Amygdala (tissue), 56 donors: ENCODE measurements around the gene ASCC1.
A peak's percentile ranks its signal among the peaks of the same experiment; 100 is the strongest.

Experiments used
- DNase-seq, 56 donors: peaks; one replicate each; lab custom pipeline; 2025; lab: John Stamatoyannopoulos, UW

ASCC1 gene

GRCh38 chr10:72087969-72088888 lies 127.8 kb downstream of the ASCC1 start, which contains the start of gene SPOCK2:
TSS of gene SPOCK2 (minus strand) at chr10:72088551. CDS start at chr10:72088328, 223 bp downstream.
- peak in 35 of 56 donors; percentile 21 to 75 (median 47) for DNase-seq

DNA sequence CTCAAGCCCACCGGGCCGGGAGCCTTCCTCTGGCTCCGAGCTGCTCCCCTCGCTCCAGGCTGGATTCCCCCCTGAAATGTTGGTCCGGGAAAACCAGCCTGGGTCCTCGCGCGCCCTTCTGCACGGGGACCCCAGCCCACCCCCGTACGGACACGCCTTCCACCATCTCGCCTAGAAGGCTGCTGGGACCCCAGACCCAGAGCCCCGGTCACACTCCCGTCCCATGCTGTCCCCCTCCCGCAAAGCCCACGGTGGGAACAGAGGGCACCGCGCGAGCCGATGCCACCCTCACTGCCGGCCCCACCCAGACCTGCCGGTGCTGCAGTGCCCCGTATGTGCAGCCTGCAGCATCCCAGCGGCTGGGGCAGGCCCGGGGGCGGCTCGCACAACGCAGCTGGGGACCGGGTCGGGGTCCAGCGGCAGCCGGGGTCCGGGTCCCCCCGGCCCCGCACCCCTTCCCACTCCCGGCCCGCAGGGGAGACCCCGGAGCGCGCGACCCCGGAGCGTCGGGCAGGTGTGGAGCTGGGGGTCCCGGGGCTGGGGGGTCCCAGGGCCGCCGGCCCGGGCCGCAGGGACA lies 128.6 kb downstream of the ASCC1 start:
- DNase-seq: peak in 1 of 56 donors; percentile 23

- peak in 1 of 56 donors; percentile 31 for DNase-seq
Measured at GRCh38 chr10:72086466-72087391, 129.3 kb downstream of the ASCC1 start.

- DNase-seq: no peak
Measured at GRCh38 chr10:72085864-72086465, 130.1 kb downstream of the ASCC1 start.

DNA sequence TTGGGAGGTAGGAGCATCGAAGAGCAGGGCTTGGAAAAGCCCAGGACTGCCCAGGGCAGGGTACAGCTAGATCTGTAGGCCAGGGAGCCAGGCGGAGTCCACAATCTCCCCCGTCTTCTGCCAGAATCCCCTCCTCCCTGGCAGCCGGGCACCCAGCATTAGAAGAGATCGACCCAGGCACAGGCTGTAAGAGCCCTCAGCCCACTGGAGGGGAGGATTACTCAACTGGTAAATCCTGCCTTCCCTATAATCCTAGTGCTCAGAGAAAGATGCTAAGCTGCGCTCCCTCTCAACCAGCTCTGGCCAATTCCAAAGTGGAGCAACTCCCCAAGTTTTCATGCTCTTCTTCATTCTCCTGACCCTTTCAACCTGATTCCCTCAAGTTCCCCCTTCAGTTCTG lies 130.9 kb downstream of the ASCC1 start:
- DNase-seq: no peak

GRCh38 chr10:72083790-72084459 lies 132.2 kb downstream of the ASCC1 start:
- no peak for DNase-seq

GRCh38 chr10:72082856-72083789 lies 133.0 kb downstream of the ASCC1 start:
- DNase-seq: no peak

DNA sequence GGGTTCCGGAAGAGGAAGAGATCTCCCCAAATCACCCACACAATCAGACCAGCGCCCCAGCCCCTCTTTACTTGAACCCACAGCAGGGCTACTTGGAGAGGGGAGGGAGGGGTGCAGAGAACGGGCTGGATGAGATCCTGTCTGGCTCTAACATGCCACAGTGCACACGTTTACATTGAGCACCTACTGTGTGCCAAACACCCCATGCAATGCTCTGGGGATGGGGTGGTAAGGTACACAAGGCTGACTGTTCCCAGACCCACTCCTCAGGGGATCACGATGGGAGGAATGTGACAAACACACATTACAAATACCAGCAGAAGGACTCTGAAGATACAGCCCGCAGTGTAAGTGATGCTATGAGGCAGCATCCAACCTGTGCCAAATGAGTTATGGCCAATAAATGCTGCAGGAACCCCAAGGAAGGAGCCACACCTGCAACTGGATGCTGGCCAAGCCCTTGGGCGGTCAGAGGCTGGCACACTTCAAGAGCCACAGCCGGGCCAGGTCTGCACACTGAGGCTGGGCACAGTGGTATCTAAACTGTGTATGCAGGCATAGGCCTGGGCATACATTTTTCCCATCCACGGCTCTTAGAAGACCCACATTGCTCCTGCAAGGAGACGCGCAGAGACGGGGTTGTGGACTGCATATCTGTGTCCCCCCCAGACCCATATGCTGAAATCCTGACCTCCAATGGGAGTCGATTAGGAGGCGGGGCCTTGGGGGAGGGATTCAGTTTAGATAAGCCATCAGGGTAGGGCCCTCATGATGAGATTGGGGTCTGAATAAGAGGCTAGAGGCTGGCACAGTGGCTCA lies 134.1 kb downstream of the ASCC1 start:
- no peak for DNase-seq

GRCh38 chr10:72081210-72081609 lies 134.9 kb downstream of the ASCC1 start:
- no peak for DNase-seq

DNA sequence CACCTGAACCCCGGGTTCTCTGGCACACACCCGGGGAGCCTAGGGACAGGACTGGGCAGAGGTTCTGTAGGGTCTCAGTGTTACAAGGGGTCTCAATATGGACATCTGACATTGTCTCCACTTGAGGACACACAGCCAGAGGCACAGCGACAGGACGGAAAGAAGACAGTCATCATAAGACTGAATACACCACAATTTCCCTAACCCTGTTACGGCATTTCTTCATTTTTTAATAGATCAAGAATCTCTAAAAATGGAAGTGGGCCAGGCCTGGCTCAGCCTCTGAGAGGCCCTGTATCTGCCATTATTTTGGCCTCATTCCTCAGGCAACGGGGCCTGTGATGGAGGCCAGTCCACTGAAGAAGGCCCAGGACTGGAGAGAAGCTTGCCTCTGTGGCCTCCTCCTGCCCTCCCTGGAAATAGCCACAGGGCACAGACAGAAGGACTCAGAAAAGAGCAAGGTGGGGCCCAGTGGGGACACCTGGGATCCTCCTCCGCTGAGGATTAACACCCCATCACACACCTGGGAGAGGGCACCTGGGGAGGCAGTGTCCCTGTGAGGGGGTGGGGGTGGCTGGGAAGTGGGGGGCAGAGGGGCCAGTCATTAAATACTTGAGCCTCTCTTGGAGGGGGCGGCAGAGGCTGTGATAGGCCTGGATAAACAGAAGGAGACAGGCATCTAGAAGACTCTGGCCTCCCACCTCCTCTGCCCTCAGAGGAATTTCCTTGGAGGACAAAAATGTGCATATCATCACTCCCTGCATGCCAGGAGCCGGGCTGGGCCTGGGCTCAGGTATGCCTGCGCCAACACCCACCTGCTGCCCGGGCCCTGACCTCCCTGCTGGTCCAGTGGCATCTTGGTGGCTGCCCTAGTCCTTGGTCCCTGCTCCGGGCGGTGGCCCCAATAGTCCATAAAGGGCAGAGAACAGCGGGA lies 135.8 kb downstream of the ASCC1 start:
- no peak for DNase-seq

DNA sequence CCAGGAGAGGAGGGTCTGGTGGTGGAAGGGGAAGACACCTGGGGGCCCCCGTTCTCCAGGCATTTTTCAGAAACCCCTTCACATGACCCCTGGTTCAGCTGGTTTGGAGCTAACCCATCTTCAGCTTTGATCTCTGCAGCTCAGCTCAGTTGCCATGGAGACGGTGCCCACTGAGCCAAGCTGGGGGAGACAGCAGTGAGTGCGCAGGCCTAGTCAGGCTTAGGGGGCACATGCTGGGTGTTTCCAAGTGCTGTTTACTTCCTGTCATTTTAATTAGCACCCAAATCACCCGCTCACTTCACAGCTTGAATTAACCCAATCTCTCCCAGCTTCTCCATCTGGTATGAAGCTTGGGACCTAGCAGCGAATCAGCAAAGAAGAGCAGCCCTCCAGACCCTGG lies 136.7 kb downstream of the ASCC1 start:
- peak in 40 of 56 donors; percentile 24 to 81 (median 51) for DNase-seq

GRCh38 chr10:72077275-72077990 lies 138.6 kb downstream of the ASCC1 start:
- DNase-seq: no peak

GRCh38 chr10:72076756-72077155 lies 139.3 kb downstream of the ASCC1 start:
- DNase-seq: no peak

DNA sequence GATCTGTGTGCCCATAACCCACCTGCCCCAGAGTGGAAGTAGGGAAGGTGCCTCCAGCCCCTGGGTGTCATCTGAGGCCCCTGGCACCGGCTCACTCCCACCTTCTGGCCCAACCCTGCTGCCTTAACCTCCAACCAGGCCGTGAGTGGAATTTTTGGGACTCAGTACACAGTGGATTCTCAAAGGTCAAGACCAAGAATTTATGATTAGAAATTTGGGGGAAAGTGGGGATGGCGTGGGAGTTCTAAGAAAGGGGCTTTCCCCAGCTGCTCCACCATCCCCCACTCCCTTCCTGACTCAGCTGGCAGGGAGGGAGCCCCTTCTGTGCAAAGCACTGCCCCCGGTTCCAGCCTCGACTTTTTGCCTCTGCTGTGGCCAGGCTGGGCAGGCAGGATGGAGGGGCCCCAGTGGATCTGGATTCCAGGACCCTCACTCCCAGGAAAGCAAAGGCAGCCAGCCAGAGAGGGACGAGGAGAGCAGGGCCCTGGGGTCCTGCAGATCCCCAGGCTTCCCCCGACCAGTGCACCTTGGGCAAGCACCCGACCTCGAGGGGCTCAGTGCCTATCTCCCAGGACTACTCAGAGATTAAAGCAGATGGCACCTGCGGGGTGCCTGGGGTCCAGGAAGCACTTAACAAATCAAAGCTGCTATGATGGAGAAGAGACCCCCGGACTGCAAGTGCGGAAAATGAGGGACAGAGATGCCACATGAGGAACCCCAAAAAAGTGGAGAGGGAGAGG lies 140.5 kb downstream of the ASCC1 start:
- no peak for DNase-seq
